GM13977 (cell line): ENCODE data around the gene RGS17.
"Not testable (repeated sequence)": the region's sequence is repeated elsewhere in the genome, so short reads cannot be mapped to it uniquely, and the experiment has no call there.

Experiments used
- DNase-seq: peaks from one replicate; pipeline ENCODE4 v3.0.0; 2012; ENCODE audit warnings: low spot score
- in situ Hi-C: fragments of 300-500 bp; cut with MboI; formaldehyde crosslinking; loops from one replicate; pipeline ENCODE4 v1.12.0; 2022; ENCODE audit warnings: low sequenced_read_pairs, low pct_unique_long_range_greater_than_20kb, mixed read lengths, inconsistent platforms; ENCODE audit not compliant: unreplicated experiment
- TF ChIP-seq, protein P1 (sequence below): IDR thresholded peaks from 2 replicates; pipeline ENCODE4 v1.5.1; 2012; ENCODE audit warnings: mild to moderate bottlenecking, control low read depth; ENCODE audit not compliant: insufficient read depth; ENCODE audit errors: extremely low read depth, missing control alignments

The RGS17 gene

DNA sequence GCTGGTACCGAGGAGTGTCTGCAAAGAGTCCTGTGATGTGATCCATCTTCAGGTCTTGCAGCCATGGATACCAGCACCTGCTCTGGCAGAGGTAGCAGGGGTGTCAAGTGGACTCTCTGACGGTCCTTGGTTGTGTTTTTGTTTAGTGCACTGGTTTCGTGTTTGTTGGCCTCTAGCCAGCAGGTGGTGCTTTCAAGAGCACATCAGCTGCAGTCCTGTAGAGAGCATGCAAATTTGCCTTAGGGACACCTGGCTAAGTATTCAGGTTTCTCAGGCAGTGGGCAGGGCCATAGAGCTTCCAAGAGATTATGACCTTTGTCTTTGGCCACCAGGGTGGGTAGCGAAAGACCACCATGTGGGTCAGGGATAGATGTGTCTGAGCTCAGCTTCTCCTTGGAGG lies 14.5 kb upstream of the RGS17 start:
- in situ Hi-C loops: no loop called here
- DNase-seq: no peak
- TF ChIP-seq, protein P1, sequence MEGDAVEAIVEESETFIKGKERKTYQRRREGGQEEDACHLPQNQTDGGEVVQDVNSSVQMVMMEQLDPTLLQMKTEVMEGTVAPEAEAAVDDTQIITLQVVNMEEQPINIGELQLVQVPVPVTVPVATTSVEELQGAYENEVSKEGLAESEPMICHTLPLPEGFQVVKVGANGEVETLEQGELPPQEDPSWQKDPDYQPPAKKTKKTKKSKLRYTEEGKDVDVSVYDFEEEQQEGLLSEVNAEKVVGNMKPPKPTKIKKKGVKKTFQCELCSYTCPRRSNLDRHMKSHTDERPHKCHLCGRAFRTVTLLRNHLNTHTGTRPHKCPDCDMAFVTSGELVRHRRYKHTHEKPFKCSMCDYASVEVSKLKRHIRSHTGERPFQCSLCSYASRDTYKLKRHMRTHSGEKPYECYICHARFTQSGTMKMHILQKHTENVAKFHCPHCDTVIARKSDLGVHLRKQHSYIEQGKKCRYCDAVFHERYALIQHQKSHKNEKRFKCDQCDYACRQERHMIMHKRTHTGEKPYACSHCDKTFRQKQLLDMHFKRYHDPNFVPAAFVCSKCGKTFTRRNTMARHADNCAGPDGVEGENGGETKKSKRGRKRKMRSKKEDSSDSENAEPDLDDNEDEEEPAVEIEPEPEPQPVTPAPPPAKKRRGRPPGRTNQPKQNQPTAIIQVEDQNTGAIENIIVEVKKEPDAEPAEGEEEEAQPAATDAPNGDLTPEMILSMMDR: no peak

- in situ Hi-C loops: no loop called here
- no peak for DNase-seq
- TF ChIP-seq, protein P1: no peak
Measured at GRCh38 chr6:153143200-153143599, 12.1 kb upstream of the RGS17 start.

DNA sequence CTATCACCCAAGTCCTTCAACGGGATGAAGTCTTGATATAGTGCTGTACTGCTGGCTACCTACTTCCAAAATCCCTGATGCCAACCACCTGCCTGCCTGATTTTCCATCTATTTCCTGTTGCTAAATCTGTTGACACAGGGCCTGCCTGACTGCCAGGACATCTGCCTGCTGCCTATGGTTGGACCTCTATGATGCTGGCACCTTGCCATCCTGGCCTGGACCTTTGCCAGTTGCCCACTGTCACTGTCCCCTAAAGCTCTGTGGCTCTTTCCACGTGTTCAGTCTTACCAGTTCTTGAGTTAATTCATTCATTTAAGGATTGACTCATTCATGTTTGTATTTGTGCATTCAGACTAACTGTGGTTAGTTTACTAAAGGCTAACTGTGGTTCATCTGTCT lies 9.2 kb upstream of the RGS17 start:
- no peak for DNase-seq
- in situ Hi-C loops: no loop called here
- TF ChIP-seq, protein P1: no peak

DNA sequence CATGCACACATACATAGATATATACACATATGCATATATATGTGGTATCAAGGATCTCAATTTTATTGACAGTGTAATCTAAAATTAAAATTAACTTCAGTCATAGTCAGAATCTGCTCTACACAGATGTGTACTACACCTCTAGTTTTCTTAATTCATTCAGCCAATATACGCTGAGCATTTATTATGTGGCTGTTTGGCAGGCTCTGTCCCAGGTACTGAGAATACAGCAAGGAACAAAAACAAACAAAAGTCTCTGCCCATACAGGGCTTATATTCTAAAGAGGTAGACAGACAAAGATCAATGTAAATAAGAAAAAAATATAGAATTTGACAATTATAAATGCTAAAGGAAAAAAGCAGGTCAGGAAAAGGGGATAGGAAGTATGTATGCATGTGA lies 7.8 kb upstream of the RGS17 start:
- no peak for DNase-seq
- TF ChIP-seq, protein P1: no peak
- in situ Hi-C loops: no loop called here

DNA sequence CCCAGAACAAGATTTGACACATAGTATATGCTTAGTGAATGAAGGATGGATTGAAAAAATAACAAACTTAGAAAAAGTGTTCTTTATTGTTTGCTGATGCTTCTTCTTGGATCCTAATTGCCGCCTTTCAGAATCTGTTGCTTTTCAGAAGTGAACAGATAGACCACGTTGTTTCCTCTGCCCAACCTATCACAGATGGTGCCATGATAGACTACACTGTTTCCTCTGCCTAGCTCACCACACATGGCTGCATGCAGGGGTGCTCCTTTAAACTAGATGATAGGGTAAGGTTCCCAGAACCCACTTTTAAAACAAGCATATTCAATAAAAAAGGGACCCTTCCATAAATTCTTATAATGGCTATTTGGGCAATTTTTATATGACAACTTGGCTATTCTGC lies 4.6 kb upstream of the RGS17 start:
- DNase-seq: no peak
- in situ Hi-C loops: no loop called here
- TF ChIP-seq, protein P1: no peak

GRCh38 chr6:153133667-153134066 lies 2.6 kb upstream of the RGS17 start:
- in situ Hi-C loops, DNase-seq: not testable (repeated sequence)

DNA sequence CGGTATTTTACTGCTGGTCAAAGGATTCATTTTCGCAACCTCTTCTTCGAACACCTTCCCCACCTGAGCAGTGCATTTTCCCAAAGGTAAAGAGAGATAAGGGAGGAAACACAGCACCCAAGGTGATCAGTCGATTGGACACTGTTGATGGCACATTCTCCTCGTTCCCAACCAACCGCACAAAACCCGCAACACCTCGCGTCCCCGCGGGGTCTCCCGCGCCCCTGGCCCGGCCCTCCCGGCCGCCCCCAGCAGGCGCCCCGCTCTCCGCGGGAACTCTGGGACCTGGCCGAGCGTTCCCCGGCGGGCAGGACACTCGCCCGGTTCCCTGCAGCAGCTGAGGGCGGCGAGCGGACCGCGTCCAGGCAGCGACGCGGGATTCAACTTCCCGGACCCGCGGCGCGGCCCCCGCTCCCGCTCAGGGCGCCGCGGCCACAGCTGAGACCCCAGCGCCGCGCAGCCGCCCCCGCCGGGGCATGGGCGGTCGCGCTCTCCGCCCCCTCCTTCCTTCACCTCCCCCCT lies 506 bp downstream of the RGS17 start:
- in situ Hi-C loops: no loop called here
- TF ChIP-seq, protein P1: no peak
- DNase-seq: peak; percentile 32
